Activated CD4-positive, CD25-positive, alpha-beta regulatory T cell treated with anti-CD3 and anti-CD28 coated beads, Interleukin-2, amount 50 U/mL, for 16 hours (primary cell): Measurements from ENCODE around the gene RAB39A.
"Not testable (repeated sequence)": the region's sequence is repeated elsewhere in the genome, so short reads cannot be mapped to it uniquely, and the experiment has no call there.

Experiments
- DNase-seq: peaks from one replicate; pipeline ENCODE4 v3.0.0-alpha.2; 2020; ENCODE audit warnings: low read depth, low spot score

Gene RAB39A, protein sequence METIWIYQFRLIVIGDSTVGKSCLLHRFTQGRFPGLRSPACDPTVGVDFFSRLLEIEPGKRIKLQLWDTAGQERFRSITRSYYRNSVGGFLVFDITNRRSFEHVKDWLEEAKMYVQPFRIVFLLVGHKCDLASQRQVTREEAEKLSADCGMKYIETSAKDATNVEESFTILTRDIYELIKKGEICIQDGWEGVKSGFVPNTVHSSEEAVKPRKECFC

DNA sequence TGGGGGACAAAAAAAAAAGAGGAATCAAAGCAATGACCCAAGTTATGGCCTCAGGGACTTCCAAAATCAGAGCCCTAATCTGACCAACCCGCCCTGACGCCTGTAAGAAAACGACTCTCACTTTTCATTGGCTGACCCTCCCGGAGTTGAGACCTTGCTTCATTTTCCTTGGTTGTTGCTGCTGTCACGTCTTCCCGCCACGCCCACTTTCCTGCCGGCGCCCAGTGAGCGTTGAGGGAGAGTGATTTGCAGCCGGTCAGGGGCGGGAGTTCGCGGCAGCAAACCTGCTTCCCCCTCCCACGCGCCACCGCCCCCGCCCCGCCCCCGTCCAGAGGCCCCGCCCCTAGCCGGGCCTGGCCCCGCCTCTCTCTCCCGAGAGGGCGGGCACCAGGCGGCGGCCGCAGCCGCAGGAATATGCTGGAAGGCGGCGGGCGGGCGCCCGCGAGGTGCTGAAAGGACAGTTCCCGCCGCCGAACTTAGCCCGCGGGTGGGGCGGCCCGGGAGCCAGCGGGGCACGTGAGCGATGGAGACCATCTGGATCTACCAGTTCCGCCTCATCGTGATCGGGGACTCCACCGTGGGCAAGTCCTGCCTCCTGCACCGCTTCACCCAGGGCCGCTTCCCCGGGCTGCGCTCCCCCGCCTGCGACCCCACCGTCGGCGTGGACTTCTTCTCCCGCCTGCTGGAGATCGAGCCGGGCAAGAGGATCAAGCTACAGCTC lies at the start of gene RAB39A:
Gene RAB39A (plus strand): TSS at position 403 of the 721 bp plus-strand sequence. CDS start 121 bp downstream, at position 524.
- DNase-seq, result peak; percentile 24

DNA sequence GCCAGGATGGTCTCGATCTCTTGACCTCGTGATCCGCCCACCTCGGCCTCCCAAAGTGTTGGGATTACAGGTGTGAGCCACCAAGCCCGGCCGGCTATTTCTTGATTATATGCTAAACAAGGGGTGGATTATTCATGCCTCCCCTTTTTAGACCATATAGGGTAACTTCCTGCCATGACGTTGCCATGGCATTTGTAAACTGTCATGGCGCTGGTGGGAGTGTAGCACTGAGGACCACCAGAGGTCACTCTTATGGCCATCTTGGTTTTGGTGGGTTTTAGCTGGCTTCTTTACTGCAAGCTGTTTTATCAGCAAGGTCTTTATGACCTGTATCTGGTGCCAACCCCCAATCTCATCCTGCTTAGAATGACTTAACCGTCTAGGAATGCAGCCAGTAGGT lies 46.8 kb upstream of the RAB39A start:
- DNase-seq, result not testable (repeated sequence)

GRCh38 chr11:107882095-107882820 lies 46.0 kb upstream of the RAB39A start:
- DNase-seq, result no peak

- no peak for DNase-seq
Observed at GRCh38 chr11:107898270-107898669, 30.0 kb upstream of the RAB39A start.

DNA sequence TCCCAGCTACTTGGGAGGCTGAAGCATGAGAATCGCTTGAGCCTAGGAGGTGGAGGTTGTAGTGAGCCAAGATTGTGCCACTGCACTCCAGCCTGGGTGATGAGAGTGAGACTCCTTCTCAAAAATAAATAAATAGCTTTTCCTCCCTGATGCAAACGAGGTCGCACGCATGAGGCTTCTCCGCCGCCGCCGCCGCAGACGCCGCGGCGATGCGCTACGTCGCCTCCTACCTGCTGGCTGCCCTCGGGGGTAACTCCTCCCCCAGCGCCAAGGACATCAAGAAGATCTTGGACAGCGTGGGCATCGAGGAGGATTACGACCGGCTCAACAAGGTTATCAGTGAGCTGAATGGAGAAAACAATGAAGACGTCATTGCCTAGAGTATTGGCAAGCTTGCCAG lies 20.0 kb upstream of the RAB39A start:
- no peak for DNase-seq

DNA sequence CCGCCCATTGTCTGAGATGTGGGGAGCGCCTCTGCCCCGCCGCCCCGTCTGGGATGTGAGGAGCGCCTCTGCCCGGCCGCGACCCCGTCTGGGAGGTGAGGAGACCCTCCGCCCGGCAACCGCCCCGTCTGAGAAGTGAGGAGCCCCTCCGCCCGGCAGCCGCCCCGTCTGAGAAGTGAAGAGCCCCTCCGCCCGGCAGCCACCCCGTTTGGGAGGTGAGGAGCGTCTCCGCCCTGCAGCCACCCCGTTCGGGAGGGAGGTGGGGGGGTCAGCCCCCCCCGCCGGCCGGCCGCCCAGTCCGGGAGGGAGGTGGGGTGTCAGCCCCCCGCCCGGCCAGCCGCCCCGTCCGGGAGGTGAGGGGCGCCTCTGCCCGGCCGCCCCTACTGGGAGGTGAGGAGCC lies 15.8 kb upstream of the RAB39A start:
- not testable (repeated sequence) for DNase-seq

GRCh38 chr11:107915229-107915628 lies 13.0 kb upstream of the RAB39A start:
- no peak for DNase-seq

DNA sequence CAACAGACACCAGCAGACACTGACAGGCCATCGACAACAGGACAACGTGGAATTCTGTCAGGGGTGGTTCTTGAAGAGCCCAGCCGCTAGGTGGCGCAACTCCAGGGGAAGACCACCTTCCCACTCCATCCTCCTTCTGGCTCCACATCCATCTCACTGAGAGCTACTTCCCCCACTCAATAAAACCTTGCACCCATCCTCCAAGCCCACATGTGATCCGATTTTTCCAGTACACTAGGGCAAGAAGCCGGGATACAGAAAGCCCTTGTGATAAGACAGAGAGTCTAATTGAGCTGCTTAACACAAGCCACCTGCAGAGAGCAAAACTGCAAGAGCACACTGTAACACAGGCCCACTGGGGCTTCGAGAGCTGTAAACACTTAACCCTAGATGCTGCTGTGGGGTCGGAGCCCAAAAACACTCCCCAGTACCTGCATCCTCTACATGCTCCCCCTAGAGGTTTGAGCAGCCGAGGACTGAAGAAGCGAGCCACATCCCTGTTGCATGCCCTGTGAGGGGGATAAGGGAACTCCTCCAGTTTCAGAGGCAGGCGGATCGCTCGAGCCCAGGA lies 11.5 kb upstream of the RAB39A start:
- DNase-seq, result no peak

- DNase-seq, result no peak
Observed at GRCh38 chr11:107921997-107922396, 6.3 kb upstream of the RAB39A start.

DNA sequence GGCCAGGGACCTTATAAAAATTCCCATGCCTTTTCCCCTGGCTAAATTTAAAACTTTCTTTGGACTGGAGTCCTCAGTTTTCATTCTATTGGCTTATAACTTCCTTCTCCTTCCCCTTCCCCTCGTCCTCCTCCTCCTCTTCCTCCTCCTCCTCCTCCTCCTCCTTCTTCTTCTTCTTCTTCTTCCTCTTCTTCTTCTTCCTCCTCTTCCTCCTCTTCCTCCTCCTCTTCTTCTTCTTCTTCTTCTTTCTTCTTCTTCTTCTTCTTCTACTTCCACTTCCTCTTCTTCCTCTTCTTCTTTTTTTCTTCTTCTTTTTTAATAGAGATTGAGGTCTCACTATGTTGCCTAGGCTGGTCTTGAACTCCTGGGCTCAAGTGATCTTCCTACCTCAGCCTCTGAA lies 4.7 kb upstream of the RAB39A start:
- not testable (repeated sequence) for DNase-seq

GRCh38 chr11:107924306-107924705 lies 3.9 kb upstream of the RAB39A start:
- no peak for DNase-seq

DNA sequence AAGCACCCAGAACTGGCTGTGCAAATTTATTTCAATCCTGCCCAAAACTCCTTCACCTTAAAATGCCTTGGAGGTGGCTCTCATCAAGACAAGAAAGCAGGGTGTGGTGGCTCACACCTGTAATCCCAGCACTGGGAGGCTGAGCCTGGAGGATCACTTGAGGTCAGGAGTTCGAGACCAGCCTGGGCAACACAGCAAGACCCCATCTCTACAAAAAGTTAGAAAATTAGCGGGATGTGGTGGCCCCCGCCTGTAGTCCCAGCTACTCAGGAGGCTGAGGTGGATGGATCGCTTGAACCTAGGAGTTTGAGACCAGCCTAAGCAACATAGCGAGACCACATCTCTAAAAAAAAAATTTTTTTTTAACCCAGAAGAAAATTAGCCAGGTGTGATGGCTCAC lies 689 bp upstream of the RAB39A start:
- no peak for DNase-seq

- no peak for DNase-seq
Observed at GRCh38 chr11:107928767-107929507, 689 bp downstream of the RAB39A start.

DNA sequence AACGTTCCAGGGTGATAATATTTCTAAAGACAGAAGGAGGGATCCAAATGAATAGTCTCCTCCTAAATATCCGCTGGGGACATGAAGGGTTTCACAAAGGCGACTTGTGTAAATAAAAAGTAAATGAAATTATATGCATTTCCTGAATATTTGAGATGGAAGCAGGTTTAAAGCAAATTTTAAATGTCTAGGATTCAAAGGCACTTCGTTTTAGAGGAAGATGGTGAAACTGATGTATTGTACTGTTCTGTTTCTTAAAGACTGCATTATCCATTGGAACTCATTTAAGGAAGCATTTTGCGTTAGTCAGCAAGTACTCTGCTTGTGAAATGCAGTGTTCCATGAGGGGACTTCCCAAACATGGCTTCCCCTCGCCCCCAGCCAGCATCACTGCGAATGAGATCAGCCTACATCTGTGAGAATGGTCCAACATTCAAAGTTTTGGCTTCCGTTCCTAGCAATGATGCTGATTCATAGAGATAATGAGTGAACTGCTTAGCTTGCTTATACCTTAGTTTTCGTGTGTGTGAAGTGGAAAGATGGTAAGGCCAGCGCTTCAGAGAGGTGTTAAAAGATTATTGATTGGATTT lies 1.5 kb downstream of the RAB39A start:
- no peak for DNase-seq

DNA sequence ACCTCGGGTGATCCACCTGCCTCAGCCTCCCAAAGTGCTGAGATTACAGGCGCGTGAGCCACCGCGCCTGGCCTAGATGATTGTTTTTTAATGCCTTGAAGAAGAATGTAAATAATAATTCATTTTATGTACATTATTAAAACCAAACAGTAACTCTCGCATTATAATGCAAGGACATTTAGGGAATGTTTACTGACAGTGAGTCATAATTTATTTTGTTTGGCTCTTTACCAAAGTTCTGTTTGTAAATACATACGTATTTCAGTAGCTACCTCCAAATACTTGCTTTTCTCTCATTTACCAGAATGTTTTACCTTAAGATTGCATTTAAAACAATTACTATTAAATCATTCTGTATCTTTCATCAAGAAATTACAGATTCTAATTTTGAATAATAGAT lies 3.0 kb downstream of the RAB39A start:
- no peak for DNase-seq

GRCh38 chr11:107947904-107948303 lies 19.7 kb downstream of the RAB39A start:
- DNase-seq, result no peak

GRCh38 chr11:107948328-107948727 lies 20.1 kb downstream of the RAB39A start:
- DNase-seq, result not testable (repeated sequence)

DNA sequence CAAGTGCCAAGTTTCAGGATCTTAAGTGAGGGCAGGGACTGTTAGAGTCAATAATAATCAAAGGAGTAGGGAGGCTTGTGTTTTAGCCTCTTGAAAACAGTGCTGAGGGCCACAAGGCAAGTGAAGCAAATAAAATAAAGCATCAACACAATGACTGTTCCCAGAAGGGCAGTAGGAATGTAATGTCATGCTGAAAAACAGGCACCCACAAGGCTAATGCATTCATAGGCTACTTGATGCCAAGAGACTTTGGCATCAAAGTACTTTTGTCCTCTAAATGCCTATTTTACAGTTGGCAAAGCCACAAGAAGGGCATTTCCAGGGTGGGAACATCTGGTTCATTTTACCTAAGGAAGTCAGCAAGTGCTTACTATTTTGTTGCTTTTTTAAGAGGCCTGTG lies 22.9 kb downstream of the RAB39A start:
- no peak for DNase-seq

DNA sequence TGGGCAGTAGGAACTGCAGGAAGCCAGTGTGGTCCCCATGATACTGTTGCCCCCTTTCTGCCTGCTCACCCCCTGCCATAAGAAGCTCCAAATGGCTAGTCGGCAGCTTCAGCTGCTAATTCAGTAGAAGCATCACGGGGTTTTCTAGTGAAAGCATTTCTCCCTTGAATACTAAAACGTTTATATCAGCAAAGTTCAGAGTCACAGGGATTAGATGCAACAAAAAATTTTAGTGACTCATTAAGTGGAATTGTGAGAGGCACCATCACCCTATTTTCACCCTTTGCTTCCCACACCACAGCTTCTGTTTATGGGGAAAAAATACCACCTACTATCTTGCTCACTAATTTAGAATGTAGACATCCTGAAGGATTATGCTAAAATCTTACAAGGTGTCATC lies 25.2 kb downstream of the RAB39A start:
- DNase-seq, result no peak

GRCh38 chr11:107956543-107956942 lies 28.3 kb downstream of the RAB39A start:
- DNase-seq, result no peak

- DNase-seq, result no peak
Observed at GRCh38 chr11:107957109-107957588, 28.9 kb downstream of the RAB39A start.
